HG03571 (cell line): Measurements from ENCODE around the gene NEU2.
"Not testable (repeated sequence)": the region's sequence is repeated elsewhere in the genome, so short reads cannot be mapped to it uniquely, and the experiment has no call there.

Experiments
- ATAC-seq: cut with Tn5 transposase; IDR thresholded peaks from one replicate; pipeline ENCODE4 v1.9.1; 2021; ENCODE audit not compliant: unreplicated experiment

The NEU2 gene

DNA sequence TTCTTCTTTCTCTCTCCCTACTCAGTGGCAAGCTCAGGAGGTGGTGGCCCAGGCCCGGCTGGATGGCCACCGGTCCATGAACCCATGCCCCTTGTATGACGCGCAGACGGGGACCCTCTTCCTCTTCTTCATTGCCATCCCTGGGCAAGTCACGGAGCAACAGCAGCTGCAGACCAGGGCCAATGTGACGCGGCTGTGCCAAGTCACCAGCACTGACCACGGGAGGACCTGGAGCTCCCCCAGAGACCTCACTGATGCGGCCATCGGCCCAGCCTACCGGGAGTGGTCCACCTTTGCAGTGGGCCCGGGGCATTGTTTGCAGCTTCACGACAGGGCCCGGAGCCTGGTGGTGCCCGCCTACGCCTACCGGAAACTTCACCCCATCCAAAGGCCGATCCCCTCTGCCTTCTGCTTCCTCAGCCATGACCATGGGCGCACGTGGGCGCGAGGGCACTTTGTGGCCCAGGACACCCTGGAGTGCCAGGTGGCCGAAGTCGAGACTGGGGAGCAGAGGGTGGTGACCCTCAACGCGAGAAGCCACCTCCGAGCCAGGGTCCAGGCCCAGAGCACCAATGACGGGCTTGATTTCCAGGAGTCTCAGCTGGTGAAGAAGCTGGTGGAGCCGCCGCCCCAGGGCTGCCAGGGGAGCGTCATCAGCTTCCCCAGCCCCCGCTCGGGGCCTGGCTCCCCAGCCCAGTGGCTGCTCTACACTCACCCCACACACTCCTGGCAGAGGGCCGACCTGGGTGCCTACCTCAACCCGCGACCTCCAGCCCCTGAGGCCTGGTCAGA is 1.8 kb downstream of the NEU2 start:
- no peak for ATAC-seq

- no peak for ATAC-seq
Measured at GRCh38 chr2:233035426-233036161, 3.1 kb downstream of the NEU2 start.

GRCh38 chr2:233036162-233036838 is 3.8 kb downstream of the NEU2 start:
- ATAC-seq: no peak

DNA sequence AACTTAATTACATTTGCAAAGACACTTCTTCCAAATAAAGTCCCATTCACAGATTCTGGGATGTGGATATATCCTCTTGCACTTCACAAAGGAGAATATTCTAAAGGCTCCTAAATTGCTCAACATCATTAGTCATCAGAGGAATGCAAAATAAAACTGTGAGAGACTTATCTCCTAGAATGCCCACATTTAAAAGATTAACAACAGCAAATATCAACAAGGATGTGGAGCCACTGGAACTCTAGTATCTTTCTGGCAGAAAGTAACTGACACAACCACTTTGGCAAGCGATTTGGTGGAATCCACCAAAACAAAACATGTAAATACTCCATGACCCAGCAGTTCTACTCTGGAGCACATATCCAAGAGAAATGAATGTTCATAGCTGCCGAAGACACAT is 4.6 kb downstream of the NEU2 start:
- no peak for ATAC-seq

DNA sequence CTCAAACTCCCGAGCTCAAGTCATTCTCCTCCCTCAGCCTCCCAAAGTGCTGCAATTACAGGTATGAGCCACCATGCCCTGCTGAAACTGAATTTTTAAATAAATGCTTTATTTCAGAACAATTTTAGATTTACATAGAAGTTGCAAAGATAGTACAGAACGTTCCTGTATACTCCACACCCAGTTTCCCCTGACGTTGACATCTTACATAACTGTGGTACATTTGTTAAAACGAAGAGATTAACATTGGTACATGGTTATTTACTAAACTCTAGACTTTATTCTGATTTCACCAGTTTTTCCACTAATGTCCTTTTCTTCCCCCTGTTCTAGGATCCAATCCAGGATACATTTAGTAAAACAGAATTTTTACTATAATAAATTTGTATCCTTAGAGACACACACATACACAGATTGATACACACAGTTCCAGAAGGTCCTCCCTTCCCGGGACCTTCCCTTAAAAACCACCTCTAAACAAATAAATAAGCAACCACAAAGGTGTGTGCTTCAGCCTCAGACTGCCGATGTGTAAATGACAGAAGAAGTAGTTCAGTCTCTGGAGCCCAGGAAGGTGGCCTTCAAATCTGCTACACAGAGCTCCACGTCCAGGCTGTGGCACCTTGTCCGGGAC is 6.9 kb downstream of the NEU2 start:
- ATAC-seq: no peak

- no peak for ATAC-seq
Measured at GRCh38 chr2:233039846-233040530, 7.5 kb downstream of the NEU2 start.

DNA sequence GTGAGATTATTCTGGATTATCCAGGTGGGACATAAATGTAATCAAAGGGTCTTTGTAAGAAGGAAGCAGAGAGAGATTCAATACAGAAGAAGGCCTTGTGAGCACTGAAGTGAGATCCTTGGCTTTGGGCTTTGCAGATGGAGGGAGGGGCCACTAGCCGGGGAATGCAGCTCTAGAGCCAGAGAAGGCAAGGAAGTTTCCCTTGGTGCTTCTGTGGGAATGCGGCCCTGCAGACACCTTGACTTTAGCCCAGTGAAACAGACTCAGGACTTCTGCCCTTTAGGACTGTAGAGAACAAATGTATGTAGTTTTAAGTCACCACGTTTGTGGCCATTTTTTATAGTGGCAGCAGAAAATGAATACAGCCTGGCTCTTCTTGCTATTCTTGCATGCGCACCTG is 8.1 kb downstream of the NEU2 start:
- ATAC-seq: no peak

GRCh38 chr2:233041722-233042323 is 9.4 kb downstream of the NEU2 start:
- no peak for ATAC-seq

DNA sequence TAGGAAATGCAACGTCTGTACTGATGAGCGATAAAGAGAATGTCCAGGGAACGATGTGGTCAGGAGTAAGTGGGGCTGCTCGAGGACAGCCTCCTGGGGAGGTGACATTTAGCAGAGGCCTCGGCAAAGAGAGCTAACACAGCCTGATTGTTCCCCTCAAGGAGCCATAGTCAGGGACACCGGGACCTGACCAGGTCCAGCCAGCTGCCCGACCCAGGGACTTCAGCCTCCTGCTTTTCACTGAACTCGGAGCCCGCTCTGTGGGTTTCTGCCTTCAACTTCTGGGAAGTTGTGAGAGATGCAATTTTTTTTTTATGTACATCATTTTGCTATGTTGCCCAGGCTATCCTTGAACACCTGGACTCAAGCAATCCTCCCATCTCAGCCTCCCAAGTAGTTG is 10.1 kb downstream of the NEU2 start:
- ATAC-seq: no peak

DNA sequence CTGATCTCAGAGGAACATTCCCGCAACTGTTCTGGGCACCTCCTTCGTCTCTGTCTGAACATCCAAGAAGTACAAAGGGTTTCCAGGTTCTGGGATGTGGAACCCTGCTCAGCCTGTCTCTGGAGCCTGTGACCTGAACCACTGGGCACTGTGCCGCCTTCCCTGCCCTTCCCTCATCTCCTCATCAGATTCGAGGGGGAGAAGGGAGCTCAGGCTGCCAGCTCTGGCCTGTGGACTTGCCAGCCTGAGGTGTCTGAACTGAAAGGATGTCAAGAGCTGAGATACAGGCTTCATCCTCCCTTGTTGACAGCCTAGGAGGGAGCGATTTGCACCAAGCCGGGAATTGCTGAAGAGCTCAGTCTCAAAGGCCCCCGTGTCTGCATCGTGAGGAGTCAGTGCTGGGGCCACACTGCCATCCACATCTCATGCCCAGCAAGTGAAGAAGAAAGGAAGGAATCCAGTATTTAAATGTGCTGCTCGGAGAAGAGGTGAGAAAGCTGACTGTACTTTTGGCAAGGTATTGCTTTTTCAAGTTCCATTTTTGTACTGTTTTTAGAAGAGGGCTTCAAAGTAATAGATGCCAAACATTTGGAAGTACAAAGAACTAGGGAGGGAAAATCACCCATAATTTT is 12.6 kb downstream of the NEU2 start:
- ATAC-seq: no peak

GRCh38 chr2:233047206-233047605 is 14.7 kb downstream of the NEU2 start:
- no peak for ATAC-seq

DNA sequence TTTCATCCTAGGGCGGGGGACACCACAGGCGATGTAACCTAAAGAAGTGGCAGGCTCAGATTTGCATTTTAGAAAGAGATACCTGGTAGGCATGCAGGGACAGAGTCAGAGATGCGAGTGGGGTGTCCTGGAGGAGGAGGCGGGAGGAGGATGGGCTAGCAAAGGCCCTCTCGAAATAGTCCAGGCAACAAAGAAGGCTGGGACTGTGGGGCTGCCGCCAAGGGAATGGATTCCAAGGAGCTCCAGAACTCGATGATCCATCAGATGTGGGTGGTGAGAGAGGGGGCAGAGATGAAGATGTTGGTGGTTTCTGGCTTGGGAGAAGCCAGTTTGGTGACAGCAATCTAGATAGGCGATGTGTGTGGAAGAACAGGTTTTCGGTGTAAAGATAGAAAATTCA is 15.2 kb downstream of the NEU2 start:
- ATAC-seq: no peak

DNA sequence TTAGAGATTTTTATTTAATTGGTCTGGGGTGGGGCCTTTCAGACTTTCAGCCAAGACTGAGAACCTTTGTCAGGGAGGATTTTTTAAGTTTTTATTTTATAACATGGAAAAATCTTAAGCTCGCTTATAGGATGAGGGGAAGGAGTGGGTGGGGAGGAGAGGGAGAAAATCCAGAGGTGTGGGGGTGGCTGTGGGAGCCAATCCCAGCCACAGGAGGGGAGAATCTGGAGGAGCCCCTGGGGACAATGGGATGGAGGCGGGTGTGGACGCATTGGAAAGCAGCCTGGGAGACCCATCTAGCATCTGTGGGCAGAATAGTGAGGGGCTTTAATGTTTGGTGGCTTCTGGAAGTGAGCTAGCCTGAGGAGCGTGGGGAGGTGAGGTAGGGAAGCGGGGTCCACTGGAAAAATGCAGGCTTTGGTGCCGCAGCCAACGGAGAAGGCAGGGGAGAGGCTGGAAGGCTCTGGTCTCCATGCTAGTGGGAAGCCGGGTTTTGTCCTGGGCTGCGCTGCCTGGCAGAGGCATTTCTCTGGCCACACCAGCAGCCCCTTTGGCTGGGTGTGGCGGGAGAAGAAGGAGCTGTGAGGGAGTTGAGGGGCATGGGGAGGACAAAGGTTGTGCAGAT is 16.2 kb downstream of the NEU2 start:
- no peak for ATAC-seq

DNA sequence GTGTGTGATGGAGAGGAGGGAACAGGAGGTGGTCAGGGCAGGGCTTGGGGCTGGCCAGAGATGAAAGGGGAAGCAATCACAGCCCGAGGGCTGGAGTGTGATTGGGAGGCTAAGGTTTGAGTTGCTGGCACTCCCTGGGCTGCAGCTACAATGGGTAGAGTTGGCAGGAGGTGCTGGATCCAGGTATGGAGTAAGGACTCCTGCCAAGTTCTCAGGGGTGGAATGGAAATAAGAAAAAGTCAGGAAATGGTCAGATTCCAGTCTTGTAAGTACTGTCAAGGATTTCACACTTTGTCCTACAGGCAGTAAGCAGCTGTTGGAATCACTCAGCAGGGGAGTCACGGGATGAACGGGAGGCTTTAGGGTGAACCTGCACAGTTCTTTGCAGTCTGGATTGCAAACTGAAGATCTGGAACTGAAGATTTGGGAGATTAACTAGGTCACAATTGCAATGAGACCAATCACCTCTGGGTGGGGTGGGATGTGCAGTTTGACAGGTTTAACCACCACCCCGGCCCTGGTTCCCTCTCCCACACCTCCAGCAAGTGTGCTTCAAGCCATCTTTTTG is 16.8 kb downstream of the NEU2 start:
- no peak for ATAC-seq

GRCh38 chr2:233051241-233052149 is 19.0 kb downstream of the NEU2 start:
- ATAC-seq: no peak

DNA sequence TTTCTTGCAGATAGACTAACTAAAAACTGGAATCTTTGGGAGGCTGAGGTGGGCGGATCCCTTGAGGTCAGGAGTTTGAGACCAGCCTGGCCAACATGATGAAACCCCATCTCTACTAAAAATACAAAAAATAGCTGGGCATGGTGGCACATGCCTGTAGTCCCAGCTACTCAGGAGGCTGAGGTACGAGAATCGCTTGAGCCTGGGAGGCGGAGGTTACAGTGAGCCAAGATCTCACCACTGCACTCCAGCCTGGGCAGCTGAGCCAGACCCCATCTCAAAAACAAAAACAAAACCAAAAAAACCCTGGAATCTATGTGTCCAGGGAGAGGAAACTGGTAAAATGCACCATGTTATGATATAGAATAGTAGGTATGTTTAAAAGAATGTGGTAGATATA is 20.0 kb downstream of the NEU2 start:
- not testable (repeated sequence) for ATAC-seq

DNA sequence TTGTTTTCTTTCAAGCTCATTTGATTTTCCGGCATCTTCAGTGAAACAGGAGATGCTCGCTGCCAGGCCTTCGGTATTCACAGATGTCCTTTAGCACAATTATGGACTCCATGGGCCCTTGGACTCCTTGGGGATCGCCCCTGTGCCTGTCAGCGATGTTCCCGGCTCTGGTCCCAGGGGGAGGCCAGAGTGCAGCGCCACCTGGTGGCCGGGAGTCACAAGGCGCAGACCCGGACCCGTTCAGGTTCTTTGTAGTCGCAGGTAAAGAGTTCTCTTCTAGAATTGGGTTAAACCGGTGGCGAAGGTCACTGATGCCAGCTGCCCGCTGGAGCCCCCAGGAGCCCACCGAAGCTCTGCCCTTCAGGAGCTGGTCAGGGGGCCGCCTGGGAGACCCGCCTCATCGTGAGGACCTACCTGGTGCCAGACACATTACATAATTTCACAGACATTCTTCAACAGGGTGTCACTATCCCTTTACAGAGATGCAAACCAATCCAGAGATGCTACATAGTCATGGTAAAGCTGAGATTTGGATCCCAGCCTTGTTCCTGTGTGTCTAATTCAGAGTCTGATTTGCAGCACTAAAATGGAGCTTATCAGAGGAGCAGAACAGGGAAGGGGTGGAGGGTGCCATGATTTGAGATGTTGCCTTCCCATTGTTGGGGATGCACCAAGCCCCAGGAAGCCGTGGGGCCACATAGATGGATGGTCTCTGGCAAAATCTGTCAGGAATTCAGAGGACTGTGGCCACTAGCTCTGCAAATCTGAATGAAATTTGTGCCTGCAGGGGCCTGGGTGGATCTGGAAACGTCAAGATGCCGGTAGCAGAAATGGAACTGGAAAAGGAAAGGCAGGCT is 21.7 kb downstream of the NEU2 start:
- ATAC-seq: no peak
